ENCODE results near the gene HK1. TPM values are rescaled to one million over a fixed set of nuclear protein-coding genes. Genes with fewer than 3 reads are reported as not detected.

Gene HK1
- total RNA-seq, 1 experiment from 2014 or later = 98.8 TPM

DNA sequence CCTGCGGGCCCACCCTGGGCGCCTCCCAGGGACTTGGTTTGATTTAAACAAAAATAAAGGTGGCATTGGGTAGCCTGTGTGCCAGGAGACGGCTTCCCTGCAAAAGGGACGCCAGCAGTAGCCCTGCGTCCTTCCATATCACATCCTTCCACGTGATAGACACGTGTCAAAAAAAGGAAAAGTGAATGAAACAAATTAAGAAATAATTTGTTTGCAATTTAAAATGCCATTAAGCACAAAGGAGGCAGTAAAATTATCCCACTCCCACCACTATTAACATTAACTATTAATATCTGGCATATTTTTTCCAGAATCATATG, 130.8 kb downstream of the HK1 start:
- DNase-seq = no peak
- Histone ChIP-seq H2BK15ac (ENCODE audit: low read depth, low read length) (no peak overlapping the region), H3K18ac (ENCODE audit: insufficient read length, low read depth, low read length) (peak overlapping the region; percentile 80), H3K9me3 (ENCODE audit: control insufficient read depth, low read depth, low read length) (no peaks in the 10 kb centered on the region), H2BK5ac (ENCODE audit: insufficient read length, low read length) (no peak overlapping the region), H3K79me2 (ENCODE audit: insufficient read depth, low read length) (no peaks in the 10 kb centered on the region), H3K4me1 (ENCODE audit: insufficient read depth, low read length) (no peaks in the 10 kb centered on the region; the same call in 1 of the 2 replicates), H3T11ph (ENCODE audit: low read length) (no peak overlapping the region), H4K20me1 (ENCODE audit: control insufficient read depth, insufficient read depth, insufficient read length) (no peaks in the 10 kb centered on the region), H3K27ac (ENCODE audit: insufficient read length, low read depth, low read length) (no peak overlapping the region), H4K8ac (replicated peaks; ENCODE audit: insufficient read length, low read depth, low read length) (no peak overlapping the region), H3K56ac (ENCODE audit: insufficient read length, low read depth, low read length) (no peak overlapping the region), H3K9ac (ENCODE audit: extremely low read depth, insufficient read length, low read length) (no peak overlapping the region), H3K23ac (ENCODE audit: insufficient read length, low read depth, low read length) (no peak overlapping the region), H2AK5ac (ENCODE audit: insufficient read length, low read length) (no peak overlapping the region), H3K14ac (ENCODE audit: insufficient read depth, low read length) (peak overlapping the region; percentile 64; the same call in 1 of the 2 replicates), H3K4ac (ENCODE audit: low read depth, low read length) (no peak overlapping the region), H3K79me1 (ENCODE audit: insufficient read depth, low read depth, low read length, poor library complexity, severe bottlenecking) (no peaks in the 10 kb centered on the region), H2BK12ac (ENCODE audit: insufficient read length, low read depth, low read length) (no peak overlapping the region), H3K4me2 (ENCODE audit: insufficient read depth, insufficient read length, low read length) (no peak overlapping the region), H2AFZ (ENCODE audit: low read length) (no peak overlapping the region), H4K5ac (ENCODE audit: insufficient read length, low read depth, low read length) (no peak overlapping the region), H3K27me3 (ENCODE audit: insufficient read depth, low read length) (no peaks in the 10 kb centered on the region; the same call in 1 of the 2 replicates), H2BK120ac (ENCODE audit: low read depth, low read length, poor library complexity, severe bottlenecking) (peak overlapping the region; percentile 98), H4K91ac (ENCODE audit: insufficient read length, low read depth, low read length) (no peak overlapping the region), H2BK20ac (ENCODE audit: low read depth, low read length, poor library complexity, severe bottlenecking) (no peak overlapping the region), H3K23me2 (ENCODE audit: insufficient read length, low read depth, low read length, poor library complexity, severe bottlenecking) (no peaks in the 10 kb centered on the region)
- H3K4me1 Mint-ChIP-seq = peaks cover 28 to 36% of the 10 kb centered on the region in 2 experiments
- no peaks in the 10 kb centered on the region for H3K9me3 Mint-ChIP-seq
- TF ChIP-seq, protein P1, sequence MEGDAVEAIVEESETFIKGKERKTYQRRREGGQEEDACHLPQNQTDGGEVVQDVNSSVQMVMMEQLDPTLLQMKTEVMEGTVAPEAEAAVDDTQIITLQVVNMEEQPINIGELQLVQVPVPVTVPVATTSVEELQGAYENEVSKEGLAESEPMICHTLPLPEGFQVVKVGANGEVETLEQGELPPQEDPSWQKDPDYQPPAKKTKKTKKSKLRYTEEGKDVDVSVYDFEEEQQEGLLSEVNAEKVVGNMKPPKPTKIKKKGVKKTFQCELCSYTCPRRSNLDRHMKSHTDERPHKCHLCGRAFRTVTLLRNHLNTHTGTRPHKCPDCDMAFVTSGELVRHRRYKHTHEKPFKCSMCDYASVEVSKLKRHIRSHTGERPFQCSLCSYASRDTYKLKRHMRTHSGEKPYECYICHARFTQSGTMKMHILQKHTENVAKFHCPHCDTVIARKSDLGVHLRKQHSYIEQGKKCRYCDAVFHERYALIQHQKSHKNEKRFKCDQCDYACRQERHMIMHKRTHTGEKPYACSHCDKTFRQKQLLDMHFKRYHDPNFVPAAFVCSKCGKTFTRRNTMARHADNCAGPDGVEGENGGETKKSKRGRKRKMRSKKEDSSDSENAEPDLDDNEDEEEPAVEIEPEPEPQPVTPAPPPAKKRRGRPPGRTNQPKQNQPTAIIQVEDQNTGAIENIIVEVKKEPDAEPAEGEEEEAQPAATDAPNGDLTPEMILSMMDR (conservative IDR thresholded peaks at IDR 0.05) = no peak
- H3K4me3 Mint-ChIP-seq = no peak overlapping the region
- peaks cover 17% of the 10 kb centered on the region for H3K27me3 Mint-ChIP-seq (ENCODE audit: low read depth)
- H3K36me3 Mint-ChIP-seq (ENCODE audit: insufficient read depth in 1 of 3, low read depth in 3 of 3) = peaks cover 0 to 2% (median 0%) of the 10 kb centered on the region in 3 experiments; a peak in 3 of 7 replicates
- no CpG with 5 or more reads among the region's 7 CpGs for WGBS (ENCODE audit: extremely low coverage, insufficient read length, low lambda C conversion rate)
- H3K27ac Mint-ChIP-seq = no peak overlapping the region

All from H9 (cell line).